HCT116 (cell line): ENCODE measurements around the gene PCDH15. TPM values are rescaled to one million over a fixed set of nuclear protein-coding genes. Genes with fewer than 3 reads are reported as not detected.

ENCODE experiments used
- ATAC-seq: fragments of 200-7000 bp; cut with Tn5 transposase; 2 replicates; pipeline ENCODE4 v1.9.1; 2020; ENCODE audit warnings: mild to moderate bottlenecking, moderate library complexity
- BruUV-seq: library from RNA; stranded (reverse); fragments of 400-500 nt; replicated peaks from 2 replicates; lab custom pipeline; 2021; lab: Mats Ljungman, UMichigan
- CTCF ChIA-PET: fragments of 300-600 bp; sonication (Branson Sonifier 250); formaldehyde crosslinking; loops from one replicate; lab custom pipeline; 2021; ENCODE audit warnings: antibody characterized with exemption; lab: Charles Lee
- POLR2A ChIA-PET: fragments of 300-600, 350-600 bp; sonication (Branson Sonifier 250); formaldehyde crosslinking; loops from one replicate; lab custom pipeline; 2021; ENCODE audit warnings: antibody characterized with exemption; lab: Charles Lee
- RAD21 ChIA-PET, 2 experiments: fragments of 300-600 bp; sonication (Branson Sonifier 250); formaldehyde crosslinking; loops; one replicate each; lab custom pipeline; 2023; ENCODE audit warnings: low total read pairs in 2 of 2; ENCODE audit not compliant: uncharacterized antibody in 2 of 2, unreplicated experiment in 2 of 2, low non-redundant PET in 1 of 2; lab: Charles Lee
- DNase-seq: peaks from one replicate; pipeline ENCODE4 v3.0.0-alpha.2; 2010; ENCODE audit warnings: low read depth, low spot score
- H2AFZ ChIP-seq: fragments of 200-600 bp; shearing (Covaris generic), sonication (generic); 2 replicates; pipeline ENCODE4 v1.6.1; 2017; ENCODE audit warnings: low read depth, mixed run types, mixed read lengths, antibody characterized with exemption, low read length; ENCODE audit not compliant: poor library complexity, severe bottlenecking
- H3K27ac ChIP-seq: 2 replicates; pipeline ENCODE4 v1.5.1; 2012; ENCODE audit warnings: low read depth, low read length
- H3K27me3 ChIP-seq: fragments of 200-600 bp; sonication (generic); 2 replicates; pipeline ENCODE4 v1.6.1; 2016; ENCODE audit warnings: mixed run types, low read length, mixed read lengths; ENCODE audit not compliant: insufficient read depth
- H3K36me3 ChIP-seq, 2 experiments: fragments of 200-500 bp in 1 of 2; fragments of 200-600 bp in 1 of 2; sonication (Bioruptor generic) in 1 of 2; sonication (generic) in 1 of 2; 2 replicates each; pipeline versions ENCODE4 v1.5.1 to v1.6.1; 2014 to 2016; ENCODE audit warnings: low read length in 2 of 2, inconsistent platforms in 1 of 2, mixed read lengths in 1 of 2, mixed run types in 1 of 2; ENCODE audit not compliant: insufficient read depth in 2 of 2, control insufficient read depth in 1 of 2
- H3K4me1 ChIP-seq, 2 experiments: fragments of 200-600 bp in 1 of 2; sonication (generic) in 1 of 2; 2 replicates each; pipeline versions ENCODE4 v1.5.1 to v1.6.1; 2012 to 2017; ENCODE audit warnings: low read length in 2 of 2, inconsistent platforms in 1 of 2, mild to moderate bottlenecking in 1 of 2, mixed read lengths in 1 of 2, mixed run types in 1 of 2, moderate library complexity in 1 of 2; ENCODE audit not compliant: insufficient read depth in 2 of 2, control insufficient read depth in 1 of 2
- H3K4me2 ChIP-seq: fragments of 200-600 bp; sonication (generic); 2 replicates; pipeline ENCODE4 v1.6.1; 2017; ENCODE audit warnings: mixed run types, low read length, mixed read lengths
- H3K4me3 ChIP-seq, 2 experiments: fragments of 200-600 bp in 1 of 2; sonication (generic) in 1 of 2; replicated peaks in 1 of 2; 2 replicates each; pipeline ENCODE4 v1.5.1; 2011 to 2016; ENCODE audit warnings: low read length in 2 of 2, control low read depth in 1 of 2, low read depth in 1 of 2, mild to moderate bottlenecking in 1 of 2, mixed read lengths in 1 of 2, mixed run types in 1 of 2
- H3K79me2 ChIP-seq: fragments of 200-600 bp; sonication (generic); 2 replicates; pipeline ENCODE4 v1.6.1; 2017; ENCODE audit warnings: mild to moderate bottlenecking, mixed run types, low read length, moderate library complexity, mixed read lengths; ENCODE audit not compliant: insufficient read depth
- H3K9ac ChIP-seq: fragments of 200-600 bp; sonication (generic); 2 replicates; pipeline ENCODE4 v1.6.1; 2016; ENCODE audit warnings: low read length, mixed read lengths
- H3K9me2 ChIP-seq: fragments of 200-600 bp; sonication (generic), shearing (Covaris generic); 2 replicates; pipeline ENCODE4 v1.6.1; 2017; ENCODE audit warnings: mixed run types, mild to moderate bottlenecking, moderate library complexity; ENCODE audit not compliant: insufficient read depth
- H3K9me3 ChIP-seq, 2 experiments: fragments of 200-500 bp in 1 of 2; fragments of 200-600 bp in 1 of 2; sonication (Bioruptor generic) in 1 of 2; sonication (generic) in 1 of 2; 2 replicates each; pipeline ENCODE4 v1.6.1; 2014 to 2017; ENCODE audit warnings: low read length in 2 of 2, mixed read lengths in 2 of 2, inconsistent platforms in 1 of 2, low read depth in 1 of 2, mild to moderate bottlenecking in 1 of 2, mixed run types in 1 of 2, moderate library complexity in 1 of 2; ENCODE audit not compliant: control insufficient read depth in 1 of 2, insufficient read depth in 1 of 2
- H4K20me1 ChIP-seq: fragments of 200-600 bp; sonication (generic), shearing (Covaris generic); 2 replicates; pipeline ENCODE4 v1.6.1; 2017; ENCODE audit warnings: mixed run types, mild to moderate bottlenecking, moderate library complexity; ENCODE audit not compliant: insufficient read depth
- CEBPB ChIP-seq: IDR thresholded peaks from 2 replicates; pipeline ENCODE4 v1.6.1; 2012; ENCODE audit warnings: low read depth
- EGR1 ChIP-seq: IDR thresholded peaks from 2 replicates; pipeline ENCODE4 v1.6.1; 2012; ENCODE audit warnings: low read depth
- ELF1 ChIP-seq: IDR thresholded peaks from 2 replicates; pipeline ENCODE4 v1.6.1; 2012; ENCODE audit warnings: low read depth, borderline replicate concordance
- EZH2 ChIP-seq: fragments of 200-600 bp; sonication (generic); IDR thresholded peaks from 2 replicates; pipeline ENCODE4 v1.6.1; 2017; ENCODE audit warnings: antibody characterized with exemption, mixed run types
- EZH2phosphoT487 ChIP-seq: fragments of 200-600 bp; IDR thresholded peaks from 2 replicates; pipeline ENCODE4 v1.6.1; 2018; ENCODE audit warnings: antibody characterized with exemption, borderline replicate concordance
- FOSL1 ChIP-seq: IDR thresholded peaks from 2 replicates; pipeline ENCODE4 v1.6.1; 2012; ENCODE audit warnings: low read depth
- JUND ChIP-seq: IDR thresholded peaks from 2 replicates; pipeline ENCODE4 v1.6.1; 2012
- MAX ChIP-seq: IDR thresholded peaks from 2 replicates; pipeline ENCODE4 v1.6.1; 2012
- POLR2A ChIP-seq: IDR thresholded peaks from 2 replicates; pipeline ENCODE4 v1.7.0; 2011; ENCODE audit warnings: borderline replicate concordance; ENCODE audit not compliant: insufficient read depth, insufficient read length; ENCODE audit errors: extremely low read depth
- POLR2AphosphoS5 ChIP-seq: IDR thresholded peaks from 2 replicates; pipeline ENCODE4 v1.6.1; 2011; ENCODE audit warnings: mild to moderate bottlenecking, low read depth, low read length, moderate library complexity
- RAD21 ChIP-seq: IDR thresholded peaks from 2 replicates; pipeline ENCODE4 v1.6.1; 2012; ENCODE audit warnings: low read depth, mild to moderate bottlenecking
- REST ChIP-seq: IDR thresholded peaks from 2 replicates; pipeline ENCODE4 v1.6.1; 2012; ENCODE audit warnings: low read depth
- SP1 ChIP-seq: IDR thresholded peaks from 2 replicates; pipeline ENCODE4 v1.6.1; 2012; ENCODE audit warnings: low read depth
- SRF ChIP-seq: IDR thresholded peaks from 2 replicates; pipeline ENCODE4 v1.6.1; 2012; ENCODE audit warnings: low read depth
- TCF7L2 ChIP-seq: IDR thresholded peaks from 2 replicates; pipeline ENCODE4 v1.7.0; 2011; ENCODE audit warnings: borderline replicate concordance, inconsistent platforms; ENCODE audit not compliant: insufficient read depth, insufficient read length; ENCODE audit errors: extremely low read depth
- YY1 ChIP-seq: IDR thresholded peaks from 2 replicates; pipeline ENCODE4 v1.6.1; 2011; ENCODE audit warnings: low read length, low read depth, moderate library complexity, mild to moderate bottlenecking; ENCODE audit not compliant: insufficient replicate concordance; ENCODE audit errors: extremely low read depth
- ZBTB33 ChIP-seq: IDR thresholded peaks from 2 replicates; pipeline ENCODE4 v1.6.1; 2011; ENCODE audit warnings: mild to moderate bottlenecking, low read length, moderate library complexity; ENCODE audit not compliant: insufficient replicate concordance; ENCODE audit errors: extremely low read depth
- ZFX ChIP-seq: fragments of 450-650 bp; IDR thresholded peaks from 2 replicates; pipeline ENCODE4 v1.6.1; 2017
- ZNF274 ChIP-seq: fragments of 200-500 bp; sonication (Bioruptor generic); IDR thresholded peaks from 2 replicates; pipeline ENCODE4 v1.6.1; 2014; ENCODE audit warnings: mild to moderate bottlenecking, low read depth, low read length, inconsistent platforms
- intact Hi-C: fragments of 100-400 bp; cut with micrococcal nuclease; formaldehyde crosslinking; loops from 2 replicates; pipeline ENCODE4 v1.10.0; 2022
- total RNA-seq: library from RNA; stranded (reverse); gene quantifications from one replicate; pipeline ENCODE4 v1.2.1, GENCODE V29; 2021; ENCODE audit not compliant: unreplicated experiment

Gene PCDH15
- total RNA-seq, 1 experiment from 2014 or later = not detected

GRCh38 chr10:54108961-54109360 lies 692.1 kb downstream of the PCDH15 start:
- no peaks in the 10 kb centered on the region for H3K9me2 ChIP-seq
- ChIA-PET RAD21 (no interaction called here), POLR2A (no interaction called here), CTCF (no interaction called here)
- DNase-seq (no peak), ATAC-seq (no peak)
- H3K4me1 ChIP-seq = no peaks in the 10 kb centered on the region
- intact Hi-C loops = no loop called here
- H2AFZ ChIP-seq = no peak overlapping the region
- no peak for TF ChIP-seq JUND
- TF ChIP-seq YY1 = no peak
- no peak for TF ChIP-seq POLR2A
- no peak for TF ChIP-seq EZH2
- TF ChIP-seq ZFX = no peak
- no peak for TF ChIP-seq ZBTB33
- no peak for TF ChIP-seq TCF7L2
- TF ChIP-seq POLR2AphosphoS5 = no peak
- TF ChIP-seq EGR1 = no peak
- no peak for TF ChIP-seq ZNF274
- no peak for TF ChIP-seq MAX
- no peak for TF ChIP-seq SP1
- TF ChIP-seq EZH2phosphoT487 = no peak
- no peak for TF ChIP-seq RAD21
- TF ChIP-seq FOSL1 = no peak
- no peak for TF ChIP-seq REST
- no peak for TF ChIP-seq ELF1
- no peak for TF ChIP-seq CEBPB
- no peak for TF ChIP-seq SRF
- no peak overlapping the region for H3K4me2 ChIP-seq
- H3K4me3 ChIP-seq = no peak overlapping the region
- H4K20me1 ChIP-seq = no peaks in the 10 kb centered on the region
- no peaks in the 10 kb centered on the region for H3K36me3 ChIP-seq
- H3K9ac ChIP-seq = no peak overlapping the region
- H3K27me3 ChIP-seq = no peaks in the 10 kb centered on the region
- no TSS peak for BruUV-seq
- no peaks in the 10 kb centered on the region for H3K79me2 ChIP-seq
- peaks cover 5 to 15% of the 10 kb centered on the region in 2 experiments; a peak in 2 of 4 replicates for H3K9me3 ChIP-seq
- no peak overlapping the region for H3K27ac ChIP-seq
